ENCODE results near the gene WWOX. TPM values are rescaled to one million over a fixed set of nuclear protein-coding genes. Genes with fewer than 3 reads are reported as not detected.

WWOX gene
- total and polyA plus RNA-seq, 2 of the 8 experiments (the other 6 are each of a cell fraction or from before 2014, with no cell fraction given): 5.4 to 16.7 TPM

- TF ChIP-seq SUZ12 (IDR thresholded peaks at IDR 0.05; ENCODE audit: low read length): no peak
- no peak for TF ChIP-seq GABPA (IDR thresholded peaks at IDR 0.05; ENCODE audit: borderline replicate concordance, insufficient read depth, low read length)
- TF ChIP-seq JUN (IDR thresholded peaks at IDR 0.05; ENCODE audit: low read depth, low read length): no peak
- no peak for TF ChIP-seq CBX5 (IDR thresholded peaks at IDR 0.05; ENCODE audit: low read depth, low read length)
- TF ChIP-seq HDAC6 (IDR thresholded peaks at IDR 0.05; ENCODE audit: low read depth, low read length): no peak
- no peak for TF ChIP-seq POU5F1 (IDR thresholded peaks at IDR 0.05; ENCODE audit: low read depth, low read length)
- Histone ChIP-seq H4K5ac (ENCODE audit: insufficient read length, low read depth, low read length) (no peak overlapping the region), H3K4me3 (ENCODE audit: extremely low read depth in 1 of 4, insufficient read depth in 2 of 4, low read depth in 3 of 4, low read length in 4 of 4) (no peak overlapping the region), H3K9ac (replicated peaks in 1 of 4; ENCODE audit: extremely low read depth in 1 of 4, low read depth in 3 of 4, low read length in 3 of 4) (no peak overlapping the region), H2BK120ac (replicated peaks; ENCODE audit: low read depth, low read length) (no peak overlapping the region), H3K23ac (ENCODE audit: insufficient read length) (no peak overlapping the region), H3K18ac (ENCODE audit: extremely low read depth, low read length) (no peak overlapping the region), H2AFZ (ENCODE audit: low read length) (no peak overlapping the region), H2BK12ac (ENCODE audit: low read depth, low read length) (no peak overlapping the region), H4K20me1 (replicated peaks in 1 of 2; ENCODE audit: control insufficient read depth in 1 of 2, insufficient read depth in 2 of 2, low read length in 2 of 2) (no peaks in the 10 kb centered on the region), H4K8ac (ENCODE audit: extremely low read depth, insufficient read depth, low read length) (no peak overlapping the region), H4K91ac (replicated peaks; ENCODE audit: insufficient read length, low read length) (no peak overlapping the region), H3K27ac (ENCODE audit: low read depth, low read length) (no peak overlapping the region), H3K4me2 (ENCODE audit: insufficient read depth in 1 of 2, low read depth in 2 of 2, low read length in 2 of 2) (no peak overlapping the region), H2BK5ac (ENCODE audit: low read depth, low read length) (no peak overlapping the region), H3K4me1 (replicated peaks in 1 of 4; ENCODE audit: control insufficient read depth in 3 of 4, insufficient read depth in 4 of 4, low read length in 3 of 4) (peaks cover 4 to 10% (median 6%) of the 10 kb centered on the region in 4 experiments; a peak in 5 of 7 replicates), H3K23me2 (ENCODE audit: low read depth, low read length) (no peaks in the 10 kb centered on the region), H3K56ac (replicated peaks; ENCODE audit: insufficient read length, low read depth, low read length) (no peak overlapping the region), H2BK20ac (ENCODE audit: low read length) (no peak overlapping the region), H3K9me3 (ENCODE audit: insufficient read depth in 2 of 2, low read depth in 1 of 2, low read length in 1 of 2) (no peaks in the 10 kb centered on the region), H3K79me1 (ENCODE audit: low read depth, low read length) (no peaks in the 10 kb centered on the region), H3K36me3 (ENCODE audit: control insufficient read depth in 2 of 4, insufficient read depth in 4 of 4, low read length in 3 of 4) (no peaks in the 10 kb centered on the region), H2BK15ac (ENCODE audit: low read length) (no peak overlapping the region), H3K14ac (ENCODE audit: insufficient read length) (no peak overlapping the region), H3K27me3 (replicated peaks in 1 of 4; ENCODE audit: control insufficient read depth in 3 of 4, extremely low read depth in 1 of 4, insufficient read depth in 3 of 4, low read length in 3 of 4) (no peaks in the 10 kb centered on the region), H3K79me2 (ENCODE audit: control insufficient read depth in 1 of 2, insufficient read depth in 2 of 2, low read length in 2 of 2) (no peaks in the 10 kb centered on the region), H2AK5ac (ENCODE audit: low read depth, low read length) (no peak overlapping the region), H3K4ac (replicated peaks; ENCODE audit: insufficient read length, low read depth, low read length) (no peak overlapping the region)
- DNase-seq (ENCODE audit: low read depth in 1 of 2, low spot score in 2 of 2): no peak
- FAIRE-seq: no peak
- ChIA-PET CTCF (ENCODE audit: partially characterized antibody) (interaction anchor here (1.1 to 1.5 kb wide), 2 partner anchors 10 to 58 kb away, joined by 4 read pairs; no protein-coding TSS in a partner anchor), POLR2A (ENCODE audit: partially characterized antibody) (no interaction called here)
- 88% methylated on average over 2 of the region's 2 CpGs; no CpG with 5 or more reads in 1 of the 2 experiments for WGBS, 2 experiments (ENCODE audit: extremely low coverage in 1 of 2, insufficient coverage in 1 of 2, insufficient read length in 1 of 2, insufficient replicate concordance in 2 of 2, low coverage in 1 of 2, low lambda C conversion rate in 2 of 2, missing lambda C conversion rate in 1 of 2)
Measured at GRCh38 chr16:78611318-78611717, 511.9 kb downstream of the WWOX start.

Data from H1 (cell line).